Left ventricle myocardium inferior (tissue), 1 donor: ENCODE measurements around the gene ITGA2B. TPM values are rescaled to one million over a fixed set of nuclear protein-coding genes. Genes with fewer than 3 reads are reported as not detected.
"Not testable (repeated sequence)": the region's sequence is repeated elsewhere in the genome, so short reads cannot be mapped to it uniquely, and the experiment has no call there.

Source experiments
- DNase-seq: peaks from one replicate; pipeline ENCODE4 v3.0.0-alpha.2; 2020
- H3K27ac ChIP-seq: fragments of 200-600 bp; replicated peaks from 2 replicates; pipeline ENCODE4 v1.8.0; 2021
- H3K27me3 ChIP-seq: fragments of 200-600 bp; 2 replicates; pipeline ENCODE4 v1.8.0; 2021; ENCODE audit warnings: low read depth
- H3K36me3 ChIP-seq: fragments of 200-600 bp; 2 replicates; pipeline ENCODE4 v1.8.0; 2021
- H3K4me1 ChIP-seq: fragments of 200-600 bp; 2 replicates; pipeline ENCODE4 v1.8.0; 2021
- H3K4me3 ChIP-seq: fragments of 200-600 bp; 2 replicates; pipeline ENCODE4 v1.8.0; 2021; ENCODE audit warnings: mild to moderate bottlenecking, moderate library complexity
- H3K9me3 ChIP-seq: fragments of 200-600 bp; replicated peaks from 2 replicates; pipeline ENCODE4 v1.8.0; 2021
- CTCF ChIP-seq: fragments of 200-600 bp; IDR thresholded peaks from 2 replicates; pipeline ENCODE4 v1.8.0; 2021; ENCODE audit warnings: antibody characterized with exemption, mild to moderate bottlenecking, borderline replicate concordance
- intact Hi-C: fragments of 100-400 bp; cut with micrococcal nuclease; formaldehyde crosslinking; loops from one replicate; pipeline ENCODE4 v1.11.0; 2022
- total RNA-seq: library from RNA; stranded (reverse); fragmentation: NEBNext Ultra II Directional; extraction: Animal tissue kit (Norgen Biotek cat#: 25700); gene quantifications from one replicate; pipeline ENCODE4 v1.2.1, GENCODE V29; 2021
- donor health status: DM: no; HTN: yes; CAD: no; lungs with severe emphysema.

The ITGA2B gene
- total RNA-seq, 1 donor from 2014 or later, result 0.91 TPM

- DNase-seq, result no peak
- Histone ChIP-seq H3K4me3 (no peak overlapping the region), H3K9me3 (no peaks in the 10 kb centered on the region), H3K4me1 (peaks cover 21% of the 10 kb centered on the region), H3K27ac (no peak overlapping the region), H3K27me3 (peaks cover 8% of the 10 kb centered on the region), H3K36me3 (no peaks in the 10 kb centered on the region)
- TF ChIP-seq CTCF, result no peak
- intact Hi-C loops, result loop anchor here (5.0 kb wide), 1 partner anchor 122 kb away; no protein-coding TSS in a partner anchor
Measured at GRCh38 chr17:44334727-44335126, 54.7 kb downstream of the ITGA2B start.

- no peak for TF ChIP-seq CTCF
Measured at GRCh38 chr17:44334315-44334714, 55.1 kb downstream of the ITGA2B start.

GRCh38 chr17:44333371-44333770 is 56.1 kb downstream of the ITGA2B start:
- H3K27ac ChIP-seq, result no peak overlapping the region
- no peak for TF ChIP-seq CTCF
- H3K4me1 ChIP-seq, result peaks cover 15% of the 10 kb centered on the region
- intact Hi-C loops, result loop anchor here (5.0 kb wide), 1 partner anchor 121 kb away; no protein-coding TSS in a partner anchor
- H3K27me3 ChIP-seq, result peaks cover 8% of the 10 kb centered on the region
- H3K36me3 ChIP-seq, result no peaks in the 10 kb centered on the region
- H3K4me3 ChIP-seq, result no peak overlapping the region
- DNase-seq, result no peak
- H3K9me3 ChIP-seq, result no peaks in the 10 kb centered on the region

More at GRCh38 chr17:44334315-44334714, 55.1 kb downstream of the ITGA2B start:
- H3K9me3 ChIP-seq, result no peaks in the 10 kb centered on the region
- intact Hi-C loops, result loop anchor here (5.0 kb wide), 1 partner anchor 122 kb away; no protein-coding TSS in a partner anchor
- H3K4me1 ChIP-seq, result peaks cover 21% of the 10 kb centered on the region
- no peaks in the 10 kb centered on the region for H3K36me3 ChIP-seq
- H3K4me3 ChIP-seq, result no peak overlapping the region
- no peak overlapping the region for H3K27ac ChIP-seq
- no peak for DNase-seq
- H3K27me3 ChIP-seq, result peaks cover 8% of the 10 kb centered on the region

GRCh38 chr17:44331249-44331760 is 58.1 kb downstream of the ITGA2B start:
- Histone ChIP-seq H3K27me3 (peaks cover 1% of the 10 kb centered on the region), H3K36me3 (no peaks in the 10 kb centered on the region), H3K4me3 (no peak overlapping the region), H3K4me1 (peaks cover 18% of the 10 kb centered on the region), H3K27ac (peak overlapping the region; percentile 47), H3K9me3 (no peaks in the 10 kb centered on the region)
- TF ChIP-seq CTCF, result peak; percentile 85
- intact Hi-C loops, result loop anchor here (5.0 kb wide), 1 partner anchor 119 kb away; no protein-coding TSS in a partner anchor
- no peak for DNase-seq

- not testable (repeated sequence) for H3K36me3 ChIP-seq, H3K27me3 ChIP-seq, DNase-seq, H3K4me3 ChIP-seq, H3K9me3 ChIP-seq, H3K27ac ChIP-seq
- intact Hi-C loops, result loop anchor here (5.0 kb wide), 1 partner anchor 118 kb away; no protein-coding TSS in a partner anchor
- H3K4me1 ChIP-seq, result peaks cover 28% of the 10 kb centered on the region
Measured at GRCh38 chr17:44330263-44330662, 59.2 kb downstream of the ITGA2B start.

GRCh38 chr17:44329516-44329915 is 59.9 kb downstream of the ITGA2B start:
- H3K27ac ChIP-seq, H3K27me3 ChIP-seq, H3K9me3 ChIP-seq, H3K36me3 ChIP-seq, intact Hi-C loops, H3K4me3 ChIP-seq, DNase-seq: not testable (repeated sequence)
- H3K4me1 ChIP-seq, result peaks cover 33% of the 10 kb centered on the region
